Spinal cord (tissue), 10 donors: ENCODE measurements around the gene GBA2. TPM values are rescaled to one million over a fixed set of nuclear protein-coding genes. Genes with fewer than 3 reads are reported as not detected.
A peak's percentile ranks its signal among the peaks of the same experiment; 100 is the strongest.

Experiments used
- DNase-seq, 6 donors: peaks; one replicate each; pipeline versions ENCODE4 v3.0.0 to v3.0.0-alpha.2; 2013 to 2015; ENCODE audit warnings: low spot score in 6 of 6, low read depth in 4 of 6
- H3K27ac ChIP-seq: one replicate; pipeline ENCODE4 v1.5.1; 2013; ENCODE audit warnings: low read depth, low read length, control low read depth
- H3K27me3 ChIP-seq: one replicate; pipeline ENCODE4 v1.6.1; 2013; ENCODE audit warnings: low read length; ENCODE audit not compliant: control insufficient read depth, insufficient read depth
- H3K36me3 ChIP-seq: one replicate; pipeline ENCODE4 v1.6.1; 2013; ENCODE audit warnings: low read length; ENCODE audit not compliant: control insufficient read depth, insufficient read depth
- H3K4me1 ChIP-seq: one replicate; pipeline ENCODE4 v1.6.1; 2013; ENCODE audit warnings: low read length; ENCODE audit not compliant: control insufficient read depth, insufficient read depth
- H3K4me3 ChIP-seq: one replicate; pipeline ENCODE4 v1.5.1; 2013; ENCODE audit warnings: low read depth, low read length, control low read depth
- H3K9me3 ChIP-seq: one replicate; pipeline ENCODE4 v1.6.1; 2013; ENCODE audit warnings: low read length; ENCODE audit not compliant: control insufficient read depth, insufficient read depth
- WGBS: methylation state at CpG from one replicate; pipeline ENCODE4 v1.1.5; 2013; ENCODE audit warnings: missing lambda C conversion rate; ENCODE audit not compliant: insufficient coverage; 5-methylcytosine and 5-hydroxymethylcytosine counted together
- long read RNA-seq, 4 donors: transcript quantifications; one replicate each; lab custom pipeline, GENCODE V29; 2026
- polyA plus RNA-seq, 2 donors: library from polyadenylated mRNA; unstranded; fragments of 120-200 nt; gene quantifications; one replicate each; pipeline ENCODE4 v1.2.1, GENCODE V29; 2013; ENCODE audit not compliant: insufficient read length in 2 of 2
- total RNA-seq, 2 donors: library from RNA; depleted of rRNA in 1 of 2; stranded (reverse); fragments of 120-200 nt in 1 of 2; fragments of >200 nt in 1 of 2; gene quantifications; one replicate each; pipeline versions ENCODE4 v1.2.3 to v1.2.4, GENCODE V29; 2013 to 2014
- donor health status: healthy.

The GBA2 gene
- total RNA-seq: 10 to 100 TPM; 46.9 to 74.4 TPM
- polyA plus RNA-seq: 100 to 1,000 TPM; 109 to 131 TPM
- long read RNA-seq, donor 1, transcript GBA2-208 (3 exons, 836 nt): major isoform, 8 of 39 reads
- long read RNA-seq, donor 1, transcript GBA2-203 (17 exons, 3,611 nt): major isoform, 8 of 39 reads
- long read RNA-seq, donor 1, partial matches to known transcripts: 23 of 39 reads
- long read RNA-seq, donor 1, other reads (novel, unspliced or antisense): 0 of 39 reads
- long read RNA-seq, donor 2, partial matches to known transcripts: 0 of 4 reads
- long read RNA-seq, donor 2, other reads (novel, unspliced or antisense): 0 of 4 reads
- long read RNA-seq, donor 3, transcript GBA2-208 (3 exons, 836 nt): major isoform, 7 of 11 reads
- long read RNA-seq, donor 3, partial matches to known transcripts: 0 of 11 reads
- long read RNA-seq, donor 3, other reads (novel, unspliced or antisense): 0 of 11 reads
- long read RNA-seq, donor 4, transcript GBA2-208 (3 exons, 836 nt): major isoform, 13 of 25 reads
- long read RNA-seq, donor 4, partial matches to known transcripts: 8 of 25 reads
- long read RNA-seq, donor 4, other reads (novel, unspliced or antisense): 0 of 25 reads

- peak in 2 of 6 donors; percentile 87 to 89 for DNase-seq
- Histone ChIP-seq H3K27ac (peak within 1 kb of the TSS; percentile 60), H3K9me3 (no peaks in the 10 kb centered on the region), H3K4me3 (peak within 1 kb of the TSS; percentile 83), H3K36me3 (peaks cover 51% of the 10 kb centered on the region), H3K4me1 (peaks cover 31% of the 10 kb centered on the region), H3K27me3 (no peaks in the 10 kb centered on the region)
- 0% methylated on average over 69 of the region's 69 CpGs for WGBS
Observed at GRCh38 chr9:35748858-35749514, at the start of gene GBA2, which contains the start of gene RGP1. TSS of gene GBA2 (minus strand) at chr9:35749228. CDS start at chr9:35748704, 524 bp downstream. TSS of gene RGP1 (plus strand) at chr9:35749287. CDS start at chr9:35749756, 469 bp downstream.

GRCh38 chr9:35797311-35798109 lies 48.5 kb upstream of the GBA2 start:
- Histone ChIP-seq H3K4me3 (no peak overlapping the region), H3K27ac (no peak overlapping the region), H3K9me3 (no peaks in the 10 kb centered on the region), H3K4me1 (peaks cover 15% of the 10 kb centered on the region), H3K27me3 (no peaks in the 10 kb centered on the region), H3K36me3 (peaks cover 34% of the 10 kb centered on the region)
- 95% methylated on average over 2 of the region's 6 CpGs for WGBS
- no peak for DNase-seq

- no peak overlapping the region for H3K4me3 ChIP-seq
- H3K27me3 ChIP-seq: no peaks in the 10 kb centered on the region
- H3K4me1 ChIP-seq: peaks cover 30% of the 10 kb centered on the region
- no peaks in the 10 kb centered on the region for H3K9me3 ChIP-seq
- peaks cover 26% of the 10 kb centered on the region for H3K36me3 ChIP-seq
- no peak for DNase-seq
- H3K27ac ChIP-seq: no peak overlapping the region
Observed at GRCh38 chr9:35795695-35796094, 46.7 kb upstream of the GBA2 start.

- WGBS: 45% methylated on average over 2 of the region's 2 CpGs
- DNase-seq: no peak
- peaks cover 36% of the 10 kb centered on the region for H3K4me1 ChIP-seq
- peaks cover 16% of the 10 kb centered on the region for H3K36me3 ChIP-seq
- no peaks in the 10 kb centered on the region for H3K9me3 ChIP-seq
- no peaks in the 10 kb centered on the region for H3K27me3 ChIP-seq
- H3K4me3 ChIP-seq: no peak overlapping the region
- no peak overlapping the region for H3K27ac ChIP-seq
Observed at GRCh38 chr9:35793461-35793860, 44.4 kb upstream of the GBA2 start.

- Histone ChIP-seq H3K4me3 (no peak overlapping the region), H3K36me3 (peaks cover 19% of the 10 kb centered on the region), H3K4me1 (peaks cover 36% of the 10 kb centered on the region), H3K27ac (no peak overlapping the region), H3K27me3 (no peaks in the 10 kb centered on the region), H3K9me3 (no peaks in the 10 kb centered on the region)
- DNase-seq: no peak
- WGBS: 95% methylated on average over 14 of the region's 14 CpGs
Observed at GRCh38 chr9:35792826-35793225, 43.8 kb upstream of the GBA2 start.

GRCh38 chr9:35792024-35792813 lies 43.2 kb upstream of the GBA2 start:
- no peak for DNase-seq
- H3K4me3 ChIP-seq: peak overlapping the region; percentile 56
- H3K36me3 ChIP-seq: peaks cover 19% of the 10 kb centered on the region
- H3K4me1 ChIP-seq: peaks cover 36% of the 10 kb centered on the region
- H3K9me3 ChIP-seq: no peaks in the 10 kb centered on the region
- 85% methylated on average over 28 of the region's 34 CpGs for WGBS
- H3K27me3 ChIP-seq: no peaks in the 10 kb centered on the region
- no peak overlapping the region for H3K27ac ChIP-seq

- DNase-seq: peak in 2 of 6 donors; percentile 42 to 62
- Histone ChIP-seq H3K27me3 (no peaks in the 10 kb centered on the region), H3K9me3 (no peaks in the 10 kb centered on the region), H3K4me3 (peak within 1 kb of the TSS; percentile 56), H3K27ac (peak within 1 kb of the TSS; percentile 4), H3K4me1 (peaks cover 36% of the 10 kb centered on the region), H3K36me3 (peaks cover 21% of the 10 kb centered on the region)
- 2% methylated on average over 46 of the region's 64 CpGs for WGBS
Observed at GRCh38 chr9:35791297-35791921, 42.4 kb upstream of the GBA2 start, which contains the start of gene NPR2. TSS of gene NPR2 (plus strand) at chr9:35791591. CDS start at chr9:35792409, 818 bp downstream.

GRCh38 chr9:35790385-35791296 lies 41.6 kb upstream of the GBA2 start:
- Histone ChIP-seq H3K4me3 (peak overlapping the region; percentile 26), H3K27ac (peak overlapping the region; percentile 4), H3K27me3 (no peaks in the 10 kb centered on the region), H3K4me1 (peaks cover 36% of the 10 kb centered on the region), H3K36me3 (peaks cover 22% of the 10 kb centered on the region), H3K9me3 (no peaks in the 10 kb centered on the region)
- DNase-seq: peak in 5 of 6 donors; percentile 73 to 97 (median 78)
- 24% methylated on average over 28 of the region's 37 CpGs for WGBS
